ENCODE measurements around the gene ZBTB16. TPM values are rescaled to one million over a fixed set of nuclear protein-coding genes. Genes with fewer than 3 reads are reported as not detected.
A peak's percentile ranks its signal among the peaks of the same experiment; 100 is the strongest.

Gene ZBTB16
- total RNA-seq, 1 donor from 2014 or later, result 171 TPM

DNA sequence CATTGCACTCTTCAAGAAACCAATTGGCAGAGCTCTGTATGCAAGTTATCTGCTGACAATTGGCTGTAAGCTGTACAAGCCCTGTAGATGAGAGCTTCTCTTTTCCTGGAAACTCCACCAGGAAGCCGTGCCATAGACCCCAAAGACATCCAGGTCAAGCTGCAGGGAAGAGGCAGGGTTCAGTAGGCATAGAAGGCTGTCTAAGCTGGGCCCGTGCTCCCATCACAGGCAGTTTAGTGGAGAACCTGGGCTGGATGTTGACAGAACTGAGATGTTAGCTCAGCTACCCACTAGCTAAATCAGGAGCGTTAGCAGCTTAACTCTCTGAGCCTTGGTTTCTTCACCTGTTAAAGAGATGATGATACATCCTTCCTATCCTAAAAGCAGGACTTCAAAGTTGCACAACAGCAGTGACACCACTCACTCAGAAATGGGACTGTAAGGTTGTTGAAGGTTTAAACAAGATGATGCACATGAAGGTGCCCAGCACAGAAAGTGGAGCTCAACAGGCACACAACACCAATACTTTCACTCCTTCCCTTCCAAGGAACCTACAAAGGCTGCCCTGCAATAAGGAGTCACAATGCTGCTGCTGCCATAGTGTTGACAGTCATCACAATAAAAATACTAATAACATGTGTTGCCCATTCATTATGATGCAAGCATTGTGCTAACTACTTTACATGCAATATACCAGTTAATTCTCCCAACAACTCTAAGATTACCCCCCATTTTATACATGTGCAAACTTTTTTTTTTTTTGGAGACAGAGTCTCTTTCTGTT lies 115.4 kb downstream of the ZBTB16 start:
- H3K4me1 ChIP-seq, result peaks cover 95% of the 10 kb centered on the region
- H3K27ac ChIP-seq, result peak overlapping the region; percentile 88
- DNase-seq (no peak), ATAC-seq (no peak)
- TF ChIP-seq, protein P1, sequence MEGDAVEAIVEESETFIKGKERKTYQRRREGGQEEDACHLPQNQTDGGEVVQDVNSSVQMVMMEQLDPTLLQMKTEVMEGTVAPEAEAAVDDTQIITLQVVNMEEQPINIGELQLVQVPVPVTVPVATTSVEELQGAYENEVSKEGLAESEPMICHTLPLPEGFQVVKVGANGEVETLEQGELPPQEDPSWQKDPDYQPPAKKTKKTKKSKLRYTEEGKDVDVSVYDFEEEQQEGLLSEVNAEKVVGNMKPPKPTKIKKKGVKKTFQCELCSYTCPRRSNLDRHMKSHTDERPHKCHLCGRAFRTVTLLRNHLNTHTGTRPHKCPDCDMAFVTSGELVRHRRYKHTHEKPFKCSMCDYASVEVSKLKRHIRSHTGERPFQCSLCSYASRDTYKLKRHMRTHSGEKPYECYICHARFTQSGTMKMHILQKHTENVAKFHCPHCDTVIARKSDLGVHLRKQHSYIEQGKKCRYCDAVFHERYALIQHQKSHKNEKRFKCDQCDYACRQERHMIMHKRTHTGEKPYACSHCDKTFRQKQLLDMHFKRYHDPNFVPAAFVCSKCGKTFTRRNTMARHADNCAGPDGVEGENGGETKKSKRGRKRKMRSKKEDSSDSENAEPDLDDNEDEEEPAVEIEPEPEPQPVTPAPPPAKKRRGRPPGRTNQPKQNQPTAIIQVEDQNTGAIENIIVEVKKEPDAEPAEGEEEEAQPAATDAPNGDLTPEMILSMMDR (IDR thresholded peaks at IDR 0.05), result no peak
- no peak overlapping the region for H3K4me3 ChIP-seq
- no peaks in the 10 kb centered on the region for H3K9me3 ChIP-seq
- no peaks in the 10 kb centered on the region for H3K27me3 ChIP-seq (ENCODE audit: low read depth)
- intact Hi-C loops (cut with DNase I), result no loop called here
- H3K36me3 ChIP-seq, result no peaks in the 10 kb centered on the region

DNA sequence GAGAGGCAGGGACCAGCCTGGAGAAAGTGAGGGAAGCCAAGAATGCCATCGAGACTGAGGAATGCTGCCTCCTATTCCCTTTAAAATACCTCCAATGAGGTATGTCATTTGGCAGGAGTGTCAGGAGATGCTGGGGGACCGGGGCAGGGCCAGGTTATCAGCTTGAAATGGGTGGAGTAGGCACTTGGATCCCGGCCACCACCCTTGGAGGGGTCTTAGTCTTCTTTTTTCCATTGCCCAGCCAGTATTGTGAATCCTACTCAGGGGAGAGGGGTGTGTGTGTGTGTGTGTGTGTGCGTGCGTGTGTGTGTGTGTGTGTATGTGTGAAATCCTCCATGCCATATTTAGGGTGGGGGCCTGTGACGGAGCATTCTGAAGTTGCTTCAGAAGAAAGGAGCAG lies 116.2 kb downstream of the ZBTB16 start:
- H3K4me1 ChIP-seq, result peaks cover 95% of the 10 kb centered on the region
- DNase-seq (no peak), ATAC-seq (no peak)
- peak overlapping the region; percentile 88 for H3K27ac ChIP-seq
- no peak overlapping the region for H3K4me3 ChIP-seq
- intact Hi-C loops (cut with DNase I), result no loop called here
- H3K36me3 ChIP-seq, result no peaks in the 10 kb centered on the region
- H3K27me3 ChIP-seq (ENCODE audit: low read depth), result no peaks in the 10 kb centered on the region
- TF ChIP-seq, protein P1 (IDR thresholded peaks at IDR 0.05), result no peak
- no peaks in the 10 kb centered on the region for H3K9me3 ChIP-seq

DNA sequence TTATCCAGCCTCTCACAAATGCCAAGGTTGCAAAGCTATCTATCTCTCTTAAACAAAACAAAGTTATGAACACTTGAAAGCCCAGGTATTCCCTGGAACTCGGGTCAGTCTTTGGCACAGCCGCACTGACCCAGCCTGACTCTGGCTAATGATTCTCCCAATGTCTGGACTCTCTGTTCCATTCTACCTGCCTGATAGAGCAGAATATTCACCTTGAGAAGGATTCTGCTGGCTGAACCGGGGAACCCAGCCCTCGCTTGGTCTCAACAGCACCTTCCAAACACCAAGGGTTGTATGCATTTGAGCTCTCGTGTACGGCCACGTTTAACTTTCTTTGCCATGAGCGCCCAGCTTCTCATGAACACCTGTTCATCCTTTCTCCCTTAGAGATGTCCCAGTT lies 116.8 kb downstream of the ZBTB16 start:
- Histone ChIP-seq H3K27me3 (ENCODE audit: low read depth) (no peaks in the 10 kb centered on the region), H3K9me3 (no peaks in the 10 kb centered on the region), H3K27ac (peak overlapping the region; percentile 84), H3K4me3 (no peak overlapping the region), H3K4me1 (peaks cover 95% of the 10 kb centered on the region), H3K36me3 (no peaks in the 10 kb centered on the region)
- ATAC-seq (peak in 1 of 2 donors; percentile 25), DNase-seq (no peak)
- TF ChIP-seq, protein P1 (IDR thresholded peaks at IDR 0.05), result no peak
- intact Hi-C loops (cut with DNase I), result no loop called here

DNA sequence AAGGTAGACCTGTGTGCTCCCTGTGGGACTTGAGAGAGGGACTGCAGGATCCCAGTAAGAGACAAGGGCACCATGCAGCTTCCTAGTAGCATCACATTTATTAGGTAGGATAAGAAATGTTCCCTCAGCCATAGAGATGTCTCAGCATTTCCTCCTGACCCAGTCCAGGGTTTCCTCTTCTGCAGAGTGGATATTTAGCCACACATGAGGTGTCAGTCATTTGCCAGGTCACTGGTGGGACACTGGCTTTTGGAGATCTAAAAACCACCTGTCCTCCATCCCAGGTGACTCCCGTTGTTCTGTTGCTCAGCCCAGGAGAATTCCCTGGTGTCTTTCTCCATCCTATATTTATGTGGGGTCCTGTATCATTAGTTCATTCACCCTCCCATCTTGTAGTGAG lies 119.1 kb downstream of the ZBTB16 start:
- H3K9me3 ChIP-seq, result no peaks in the 10 kb centered on the region
- H3K4me1 ChIP-seq, result peaks cover 95% of the 10 kb centered on the region
- peaks cover under 1% of the 10 kb centered on the region for H3K36me3 ChIP-seq
- H3K4me3 ChIP-seq, result peak overlapping the region; percentile 7
- no peaks in the 10 kb centered on the region for H3K27me3 ChIP-seq (ENCODE audit: low read depth)
- H3K27ac ChIP-seq, result peak overlapping the region; percentile 84
- DNase-seq (no peak), ATAC-seq (no peak)
- intact Hi-C loops (cut with DNase I), result no loop called here
- TF ChIP-seq, protein P1 (IDR thresholded peaks at IDR 0.05), result no peak

DNA sequence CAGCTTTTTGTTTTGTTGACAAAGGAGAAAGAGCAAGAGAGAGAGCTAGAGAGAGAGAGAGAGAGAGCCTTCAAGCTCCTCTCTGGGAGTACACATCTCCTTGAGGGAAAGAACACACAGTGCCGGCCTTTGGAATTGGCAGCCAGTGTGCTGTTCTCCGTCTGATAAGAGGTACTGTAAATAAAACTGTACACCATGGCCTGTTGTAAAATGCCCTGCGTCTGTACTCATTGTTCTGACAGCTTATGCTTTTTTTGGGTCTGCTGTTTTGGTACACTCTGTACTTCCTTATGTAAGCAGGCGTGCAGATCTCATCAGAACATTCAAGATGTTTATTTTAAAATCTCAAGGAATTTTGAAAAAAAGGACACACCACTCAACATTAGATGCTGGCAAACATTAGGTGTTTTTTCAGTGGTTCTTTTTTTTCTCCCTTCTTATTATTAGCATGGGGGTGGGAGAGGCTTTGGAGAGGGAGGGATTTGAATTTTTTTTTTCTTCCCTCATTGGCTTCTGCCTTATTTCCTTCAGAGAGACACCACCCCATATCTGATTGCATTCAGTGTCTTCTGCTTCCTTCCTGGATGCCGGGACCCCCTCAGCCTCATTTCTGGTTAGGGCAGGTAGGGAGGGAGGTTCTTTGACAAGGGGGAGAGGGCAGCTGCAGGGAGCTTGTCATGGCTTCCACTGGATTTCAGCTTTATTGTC lies 119.9 kb downstream of the ZBTB16 start:
- TF ChIP-seq, protein P1 (IDR thresholded peaks at IDR 0.05), result no peak
- peak; percentile 88 to 93 for ATAC-seq
- Histone ChIP-seq H3K9me3 (no peaks in the 10 kb centered on the region), H3K27ac (peak overlapping the region; percentile 96), H3K27me3 (ENCODE audit: low read depth) (no peaks in the 10 kb centered on the region), H3K4me3 (peak overlapping the region; percentile 49), H3K4me1 (peaks cover 95% of the 10 kb centered on the region), H3K36me3 (peaks cover 8% of the 10 kb centered on the region)
- intact Hi-C loops (cut with DNase I), result no loop called here
- DNase-seq, result peak; percentile 84

Data from lower lobe of right lung (tissue), 2 donors.